RWPE2 (cell line): ENCODE results near the gene CPSF7.
A peak's percentile ranks its signal among the peaks of the same experiment; 100 is the strongest.

Experiments used
- ATAC-seq: fragments of 200-7000 bp; cut with Tn5 transposase; 3 replicates; pipeline ENCODE4 v1.9.1; 2021; ENCODE audit warnings: low read depth
- DNase-seq: peaks from one replicate; pipeline ENCODE4 v3.0.0-alpha.2; 2020; ENCODE audit warnings: low spot score
- H3K27ac ChIP-seq: fragments of 450-650 bp; 2 replicates; pipeline ENCODE4 v1.5.1; 2017; ENCODE audit warnings: mild to moderate bottlenecking; ENCODE audit not compliant: poor library complexity, severe bottlenecking
- H3K27me3 ChIP-seq: fragments of 250-450 bp; sonication (Bioruptor Pico); 2 replicates; pipeline ENCODE4 v1.5.1; 2021; ENCODE audit warnings: mild to moderate bottlenecking, moderate library complexity; ENCODE audit not compliant: insufficient read depth, poor library complexity, severe bottlenecking
- H3K36me3 ChIP-seq: fragments of 250-450 bp; sonication (Bioruptor Pico); 2 replicates; pipeline ENCODE4 v1.5.1; 2020; ENCODE audit warnings: low read depth, mild to moderate bottlenecking, moderate library complexity
- H3K4me1 ChIP-seq: fragments of 250-450 bp; sonication (Bioruptor Pico); 2 replicates; pipeline ENCODE4 v1.5.1; 2021; ENCODE audit warnings: mild to moderate bottlenecking, moderate library complexity; ENCODE audit not compliant: insufficient read depth, poor library complexity, severe bottlenecking
- H3K4me3 ChIP-seq: fragments of 250-450 bp; sonication (Bioruptor Pico); 2 replicates; pipeline ENCODE4 v1.5.1; 2021; ENCODE audit warnings: mild to moderate bottlenecking, moderate library complexity; ENCODE audit not compliant: severe bottlenecking
- H3K9me3 ChIP-seq: fragments of 250-450 bp; sonication (Bioruptor Pico); 2 replicates; pipeline ENCODE4 v1.5.1; 2021; ENCODE audit warnings: mild to moderate bottlenecking, moderate library complexity; ENCODE audit not compliant: severe bottlenecking
- TF ChIP-seq, protein P1 (sequence below): fragments of 450-650 bp; IDR thresholded peaks from one replicate; pipeline ENCODE4 v1.5.1; 2017; ENCODE audit warnings: mild to moderate bottlenecking, moderate library complexity; ENCODE audit not compliant: poor library complexity, severe bottlenecking

The CPSF7 gene

DNA sequence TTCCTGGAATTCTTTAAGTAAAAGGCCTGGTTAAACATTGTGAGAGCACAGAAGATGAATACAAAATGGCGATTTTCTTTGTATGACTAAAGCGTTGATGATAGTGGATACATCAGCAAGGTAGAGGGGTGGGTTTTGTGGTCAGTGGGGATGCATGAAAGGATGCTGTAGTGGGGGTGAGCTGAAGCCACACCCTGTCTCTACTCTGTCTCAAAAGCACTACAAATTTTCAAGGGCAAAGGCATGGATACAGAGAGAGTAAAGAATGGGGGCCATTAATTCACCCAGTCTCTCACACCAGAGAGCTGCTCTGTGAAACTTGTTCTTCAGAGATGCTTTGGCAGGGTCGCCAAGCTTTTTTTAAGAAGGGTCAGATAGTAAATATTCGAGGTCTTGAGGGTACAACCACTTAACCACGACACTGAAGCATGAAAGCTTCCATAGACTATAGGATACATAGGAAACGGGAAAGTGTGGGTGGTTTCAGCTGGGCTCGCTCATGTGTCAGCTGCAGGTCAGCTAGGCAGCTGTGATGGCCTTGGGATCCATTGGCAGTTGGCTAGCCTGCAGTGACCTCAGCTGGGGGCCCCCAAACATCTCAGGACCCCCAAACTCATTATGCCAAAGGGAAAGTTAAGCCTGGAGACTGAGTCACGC, 59.3 kb downstream of the CPSF7 start:
- Histone ChIP-seq H3K4me3 (no peak overlapping the region), H3K36me3 (peaks cover 47% of the 10 kb centered on the region), H3K27ac (peak overlapping the region; percentile 84), H3K4me1 (peaks cover 18% of the 10 kb centered on the region), H3K9me3 (peaks cover 8% of the 10 kb centered on the region), H3K27me3 (no peaks in the 10 kb centered on the region)
- DNase-seq (no peak), ATAC-seq (no peak)
- TF ChIP-seq, protein P1, sequence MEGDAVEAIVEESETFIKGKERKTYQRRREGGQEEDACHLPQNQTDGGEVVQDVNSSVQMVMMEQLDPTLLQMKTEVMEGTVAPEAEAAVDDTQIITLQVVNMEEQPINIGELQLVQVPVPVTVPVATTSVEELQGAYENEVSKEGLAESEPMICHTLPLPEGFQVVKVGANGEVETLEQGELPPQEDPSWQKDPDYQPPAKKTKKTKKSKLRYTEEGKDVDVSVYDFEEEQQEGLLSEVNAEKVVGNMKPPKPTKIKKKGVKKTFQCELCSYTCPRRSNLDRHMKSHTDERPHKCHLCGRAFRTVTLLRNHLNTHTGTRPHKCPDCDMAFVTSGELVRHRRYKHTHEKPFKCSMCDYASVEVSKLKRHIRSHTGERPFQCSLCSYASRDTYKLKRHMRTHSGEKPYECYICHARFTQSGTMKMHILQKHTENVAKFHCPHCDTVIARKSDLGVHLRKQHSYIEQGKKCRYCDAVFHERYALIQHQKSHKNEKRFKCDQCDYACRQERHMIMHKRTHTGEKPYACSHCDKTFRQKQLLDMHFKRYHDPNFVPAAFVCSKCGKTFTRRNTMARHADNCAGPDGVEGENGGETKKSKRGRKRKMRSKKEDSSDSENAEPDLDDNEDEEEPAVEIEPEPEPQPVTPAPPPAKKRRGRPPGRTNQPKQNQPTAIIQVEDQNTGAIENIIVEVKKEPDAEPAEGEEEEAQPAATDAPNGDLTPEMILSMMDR: no peak

DNA sequence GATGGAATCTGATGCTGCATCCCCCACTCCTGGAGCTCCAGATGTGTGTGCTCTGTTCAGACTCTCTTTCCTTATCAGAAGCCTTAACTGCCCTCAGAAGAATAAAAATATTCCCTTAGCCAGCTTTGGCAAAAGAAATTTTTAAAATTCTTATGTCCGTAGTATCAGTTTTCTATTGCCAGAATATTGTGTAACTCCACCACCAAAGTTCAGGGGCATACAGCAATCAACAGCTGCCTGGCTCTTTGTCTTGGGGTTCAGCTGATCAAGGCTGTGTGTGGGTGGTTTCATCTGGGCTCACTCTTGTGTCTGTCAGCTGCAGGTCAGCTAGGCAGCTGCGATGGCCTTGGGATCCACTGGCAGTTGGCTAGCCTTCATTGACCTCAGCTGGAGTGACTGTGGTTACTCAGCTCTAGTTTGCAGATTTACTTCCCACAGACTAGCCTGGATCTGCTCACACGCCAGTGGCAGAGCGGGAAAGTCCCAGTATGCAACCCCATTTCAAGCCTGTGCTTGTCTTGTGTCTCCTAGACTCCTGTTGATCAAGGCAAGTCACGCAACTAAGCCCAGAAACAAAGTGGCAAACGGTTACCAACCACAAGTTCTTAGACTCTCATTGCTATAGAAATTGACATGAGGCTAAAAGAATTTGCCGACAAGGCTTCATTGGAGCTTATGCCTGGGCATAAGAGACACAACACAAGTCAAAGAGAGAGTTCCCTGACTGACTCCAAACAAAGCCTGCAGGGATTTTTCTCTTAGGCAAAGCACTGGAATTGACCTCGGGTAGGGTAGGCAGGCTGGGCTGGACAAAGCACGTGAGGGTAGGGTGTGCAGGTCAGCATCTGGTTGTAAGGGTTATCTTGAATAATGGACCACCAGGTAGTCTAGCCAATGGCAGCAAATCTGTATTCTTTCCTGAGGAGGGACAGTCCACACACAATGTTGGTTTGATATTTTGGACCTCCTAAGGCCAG, 60.1 kb downstream of the CPSF7 start:
- peak; percentile 92 for DNase-seq
- Histone ChIP-seq H3K36me3 (peaks cover 48% of the 10 kb centered on the region), H3K4me3 (no peak overlapping the region), H3K27ac (peak overlapping the region; percentile 84), H3K27me3 (no peaks in the 10 kb centered on the region), H3K9me3 (peaks cover 8% of the 10 kb centered on the region), H3K4me1 (peaks cover 18% of the 10 kb centered on the region)
- TF ChIP-seq, protein P1: no peak
- peak; percentile 93 for ATAC-seq

DNA sequence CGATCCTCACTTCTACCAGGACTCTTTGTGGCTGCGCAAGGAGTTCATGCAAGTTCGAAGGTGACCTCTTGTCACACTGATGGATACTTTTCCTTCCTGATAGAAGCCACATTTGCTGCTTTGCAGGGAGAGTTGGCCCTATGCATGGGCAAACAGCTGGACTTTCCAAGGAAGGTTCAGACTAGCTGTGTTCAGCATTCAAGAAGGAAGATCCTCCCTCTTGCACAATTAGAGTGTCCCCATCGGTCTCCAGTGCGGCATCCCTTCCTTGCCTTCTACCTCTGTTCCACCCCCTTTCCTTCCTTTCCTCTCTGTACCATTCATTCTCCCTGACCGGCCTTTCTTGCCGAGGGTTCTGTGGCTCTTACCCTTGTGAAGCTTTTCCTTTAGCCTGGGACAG, 61.1 kb downstream of the CPSF7 start:
- Histone ChIP-seq H3K4me3 (no peak overlapping the region), H3K27me3 (no peaks in the 10 kb centered on the region), H3K36me3 (peaks cover 54% of the 10 kb centered on the region), H3K27ac (peak overlapping the region; percentile 84), H3K9me3 (peaks cover 8% of the 10 kb centered on the region), H3K4me1 (peaks cover 18% of the 10 kb centered on the region)
- TF ChIP-seq, protein P1: no peak
- DNase-seq: no peak
- no peak for ATAC-seq

DNA sequence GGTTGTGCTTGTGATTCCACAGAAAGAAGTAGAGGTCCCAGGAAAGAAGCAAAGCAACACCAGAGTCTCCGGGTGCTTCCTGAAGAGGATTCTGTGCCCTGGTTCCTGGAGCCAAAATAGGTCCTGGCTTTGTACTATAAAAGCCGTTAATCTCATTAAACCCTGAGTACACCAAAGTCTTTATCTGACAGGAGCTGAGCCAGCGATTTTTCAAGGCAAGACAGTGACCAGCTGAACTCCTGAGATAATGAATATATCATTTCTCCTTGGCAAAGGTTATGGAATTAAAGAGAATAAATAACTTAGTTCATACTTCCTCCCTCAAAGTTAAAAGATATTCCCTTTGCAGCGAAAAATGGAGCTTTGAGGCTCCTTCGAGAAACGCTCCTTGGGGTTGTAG, 62.4 kb downstream of the CPSF7 start:
- TF ChIP-seq, protein P1: no peak
- Histone ChIP-seq H3K36me3 (peaks cover 59% of the 10 kb centered on the region), H3K4me3 (no peak overlapping the region), H3K27me3 (no peaks in the 10 kb centered on the region), H3K27ac (no peak overlapping the region), H3K9me3 (no peaks in the 10 kb centered on the region), H3K4me1 (peaks cover 18% of the 10 kb centered on the region)
- DNase-seq (no peak), ATAC-seq (no peak)
